ENCODE results near the gene RAB42. TPM values are rescaled to one million over a fixed set of nuclear protein-coding genes. Genes with fewer than 3 reads are reported as not detected.

RAB42 gene
- total and polyA plus RNA-seq, 9 of the 15 experiments (the other 6 are each of a cell fraction or from before 2014, with no cell fraction given), result 0.07 to 0.14 (median 0.12) TPM; not detected in 6

- TF ChIP-seq MCM7 (IDR thresholded peaks at IDR 0.05) (no peak), MTA2 (IDR thresholded peaks at IDR 0.05; ENCODE audit: low read depth) (no peak), GTF2B (IDR thresholded peaks at IDR 0.05; ENCODE audit: extremely low read depth, insufficient read length) (peak; percentile 27), NONO (IDR thresholded peaks at IDR 0.05; ENCODE audit: low read depth in 2 of 2, low read length in 1 of 2) (no peak), HNRNPK (IDR thresholded peaks at IDR 0.05; ENCODE audit: low read depth, low read length, poor library complexity, severe bottlenecking) (no peak), PHTF2 (CRISPR knock-in tag; IDR thresholded peaks at IDR 0.05) (no peak), THAP12 (CRISPR knock-in tag; IDR thresholded peaks at IDR 0.05) (peak; percentile 92), RAD21 (CRISPR knock-in tag; conservative IDR thresholded peaks at IDR 0.05 in 1 of 2, IDR thresholded peaks at IDR 0.05 in 1 of 2) (peak; percentile 81 to 83), GTF3C2 (IDR thresholded peaks at IDR 0.05; ENCODE audit: borderline replicate concordance, extremely low read depth, insufficient read length) (no peak), POLR2B (IDR thresholded peaks at IDR 0.05; ENCODE audit: low read depth, partially characterized antibody) (peak; percentile 99), NR2C2 (CRISPR knock-in tag; IDR thresholded peaks at IDR 0.05) (peak; percentile 54; the same call in 1 of the 2 replicates), NR2C2 (tag; IDR thresholded peaks at IDR 0.05) (peak; percentile 89), NBN (IDR thresholded peaks at IDR 0.05; ENCODE audit: low read depth) (peak; percentile 42; the same call in 1 of the 2 replicates), ZNF785 (CRISPR knock-in tag; IDR thresholded peaks at IDR 0.05) (no peak)
- TF ChIP-seq, protein P1, sequence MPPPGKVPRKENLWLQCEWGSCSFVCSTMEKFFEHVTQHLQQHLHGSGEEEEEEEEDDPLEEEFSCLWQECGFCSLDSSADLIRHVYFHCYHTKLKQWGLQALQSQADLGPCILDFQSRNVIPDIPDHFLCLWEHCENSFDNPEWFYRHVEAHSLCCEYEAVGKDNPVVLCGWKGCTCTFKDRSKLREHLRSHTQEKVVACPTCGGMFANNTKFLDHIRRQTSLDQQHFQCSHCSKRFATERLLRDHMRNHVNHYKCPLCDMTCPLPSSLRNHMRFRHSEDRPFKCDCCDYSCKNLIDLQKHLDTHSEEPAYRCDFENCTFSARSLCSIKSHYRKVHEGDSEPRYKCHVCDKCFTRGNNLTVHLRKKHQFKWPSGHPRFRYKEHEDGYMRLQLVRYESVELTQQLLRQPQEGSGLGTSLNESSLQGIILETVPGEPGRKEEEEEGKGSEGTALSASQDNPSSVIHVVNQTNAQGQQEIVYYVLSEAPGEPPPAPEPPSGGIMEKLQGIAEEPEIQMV (tag; conservative IDR thresholded peaks at IDR 0.05; ENCODE audit: low read depth), result no peak; the same call in 1 of the 2 replicates
Measured at GRCh38 chr1:28642847-28643635, 51.0 kb downstream of the RAB42 start, which contains the start of gene TAF12 (continued).
